Coronary artery (tissue), 2 donors: ENCODE results near the gene DONSON.
A peak's percentile ranks its signal among the peaks of the same experiment; 100 is the strongest.
"Not testable (repeated sequence)": the region's sequence is repeated elsewhere in the genome, so short reads cannot be mapped to it uniquely, and the experiment has no call there.

Experiments used
- DNase-seq: peaks from one replicate; pipeline ENCODE4 v3.0.0-alpha.2; 2017; ENCODE audit warnings: low spot score
- H3K27ac ChIP-seq, 2 donors: fragments of 200-600 bp; sonication (generic); one replicate each; pipeline ENCODE4 v1.5.1; 2016 to 2019
- H3K4me3 ChIP-seq: fragments of 200-600 bp; sonication (generic); 2 replicates; pipeline ENCODE4 v1.5.1; 2016; ENCODE audit warnings: mild to moderate bottlenecking, moderate library complexity
- TF ChIP-seq, protein P1 (sequence below): fragments of 200-600 bp; sonication (generic); IDR thresholded peaks from one replicate; pipeline ENCODE4 v1.5.1; 2019; ENCODE audit warnings: antibody characterized with exemption

Gene DONSON

DNA sequence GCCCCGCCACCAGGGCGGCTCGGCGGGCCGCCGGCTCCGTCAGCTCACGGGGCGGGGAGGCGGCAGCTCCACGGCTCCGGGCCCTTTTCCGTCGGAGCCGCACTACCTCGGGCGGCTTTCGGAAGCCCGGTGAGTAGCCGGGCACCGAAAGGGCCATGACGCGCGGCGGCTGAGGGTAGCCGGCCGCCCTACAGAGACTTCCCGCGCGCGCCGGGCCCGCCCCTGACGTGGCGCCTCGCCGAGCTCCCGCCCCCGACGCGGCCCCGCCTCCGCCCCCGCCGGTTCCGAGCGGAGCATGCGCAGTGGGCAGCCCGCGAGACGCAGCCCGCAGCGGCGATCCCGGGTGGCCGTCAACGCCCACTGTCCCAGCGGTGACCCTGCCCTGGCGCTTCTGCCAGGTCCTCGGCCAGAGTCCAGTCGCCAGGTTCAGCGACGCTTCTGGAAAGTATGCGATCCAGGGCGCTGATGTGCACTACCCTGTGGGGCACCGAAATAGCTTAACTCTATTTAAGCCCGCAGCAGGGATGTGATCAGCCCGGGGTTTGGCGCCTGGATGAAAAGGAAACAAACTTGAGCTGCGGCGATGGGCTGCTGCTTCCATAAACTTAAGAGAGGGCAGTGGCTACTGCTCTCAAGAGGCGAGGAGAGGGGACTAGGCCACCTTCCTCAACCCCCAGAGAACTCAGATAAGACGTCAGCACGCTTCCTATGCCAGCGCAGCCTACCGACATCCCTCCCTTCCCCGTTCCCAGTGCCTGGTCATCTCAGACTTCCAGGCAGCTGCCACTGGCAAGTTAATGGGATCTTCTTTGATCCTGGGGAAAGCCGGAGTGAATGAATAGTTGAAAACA, at the start of gene DONSON:
DONSON (minus strand) TSS at position 200 of the 851 bp plus-strand sequence; CDS start at position 157, 43 bp downstream.
- DNase-seq = peak; percentile 94
- TF ChIP-seq, protein P1, sequence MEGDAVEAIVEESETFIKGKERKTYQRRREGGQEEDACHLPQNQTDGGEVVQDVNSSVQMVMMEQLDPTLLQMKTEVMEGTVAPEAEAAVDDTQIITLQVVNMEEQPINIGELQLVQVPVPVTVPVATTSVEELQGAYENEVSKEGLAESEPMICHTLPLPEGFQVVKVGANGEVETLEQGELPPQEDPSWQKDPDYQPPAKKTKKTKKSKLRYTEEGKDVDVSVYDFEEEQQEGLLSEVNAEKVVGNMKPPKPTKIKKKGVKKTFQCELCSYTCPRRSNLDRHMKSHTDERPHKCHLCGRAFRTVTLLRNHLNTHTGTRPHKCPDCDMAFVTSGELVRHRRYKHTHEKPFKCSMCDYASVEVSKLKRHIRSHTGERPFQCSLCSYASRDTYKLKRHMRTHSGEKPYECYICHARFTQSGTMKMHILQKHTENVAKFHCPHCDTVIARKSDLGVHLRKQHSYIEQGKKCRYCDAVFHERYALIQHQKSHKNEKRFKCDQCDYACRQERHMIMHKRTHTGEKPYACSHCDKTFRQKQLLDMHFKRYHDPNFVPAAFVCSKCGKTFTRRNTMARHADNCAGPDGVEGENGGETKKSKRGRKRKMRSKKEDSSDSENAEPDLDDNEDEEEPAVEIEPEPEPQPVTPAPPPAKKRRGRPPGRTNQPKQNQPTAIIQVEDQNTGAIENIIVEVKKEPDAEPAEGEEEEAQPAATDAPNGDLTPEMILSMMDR = no peak
- Histone ChIP-seq H3K27ac (peak within 1 kb of the TSS; percentile 87 to 94), H3K4me3 (peak within 1 kb of the TSS; percentile 91)

DNA sequence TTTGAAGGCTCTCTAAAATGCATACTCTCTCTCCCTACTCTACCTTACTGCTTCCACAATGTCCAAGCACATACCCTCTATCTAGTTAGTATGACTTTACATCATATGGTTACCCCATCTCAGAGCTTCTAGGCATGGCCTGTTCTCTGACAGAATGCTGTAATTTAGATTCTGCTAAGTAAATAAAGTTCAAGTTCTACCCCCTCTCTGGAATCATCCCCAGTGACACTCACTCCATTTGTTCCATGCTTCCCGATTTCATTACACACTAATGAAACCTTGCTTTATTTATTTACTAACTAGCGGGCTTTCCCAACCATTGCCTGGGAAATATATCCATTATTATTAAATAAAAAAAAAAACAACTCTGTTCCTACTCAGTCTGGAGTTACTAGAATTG, 45.8 kb upstream of the DONSON start:
- no peak for DNase-seq
- H3K27ac ChIP-seq = no peak overlapping the region
- H3K4me3 ChIP-seq = no peak overlapping the region
- TF ChIP-seq, protein P1 = no peak

GRCh38 chr21:33626151-33626550, 37.7 kb upstream of the DONSON start:
- H3K27ac ChIP-seq, H3K4me3 ChIP-seq, DNase-seq: not testable (repeated sequence)

- TF ChIP-seq, protein P1 = no peak
- DNase-seq = no peak
- no peak overlapping the region for H3K27ac ChIP-seq
- no peak overlapping the region for H3K4me3 ChIP-seq
These were observed 33.8 kb upstream of the DONSON start for GRCh38 chr21:33622253-33622652.

DNA sequence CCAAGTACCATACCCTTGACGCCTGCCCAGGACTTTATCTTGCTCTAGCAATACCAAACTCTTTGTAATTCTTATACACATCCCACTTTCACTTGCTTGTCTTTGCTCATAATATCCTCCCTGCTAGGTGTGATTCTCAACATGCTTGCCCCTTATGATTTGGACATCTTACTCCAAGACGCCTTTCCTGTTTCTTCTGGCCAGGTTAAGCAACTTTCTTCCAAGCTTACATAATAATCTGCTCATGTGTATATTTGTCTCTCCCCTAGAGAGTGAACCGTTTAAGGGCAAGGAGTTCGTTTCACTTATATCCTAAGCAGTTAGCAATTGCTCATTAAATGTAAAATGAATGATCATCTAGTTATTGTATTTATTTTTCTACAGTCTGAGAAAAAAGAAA, 31.2 kb upstream of the DONSON start:
- TF ChIP-seq, protein P1 = no peak

DNA sequence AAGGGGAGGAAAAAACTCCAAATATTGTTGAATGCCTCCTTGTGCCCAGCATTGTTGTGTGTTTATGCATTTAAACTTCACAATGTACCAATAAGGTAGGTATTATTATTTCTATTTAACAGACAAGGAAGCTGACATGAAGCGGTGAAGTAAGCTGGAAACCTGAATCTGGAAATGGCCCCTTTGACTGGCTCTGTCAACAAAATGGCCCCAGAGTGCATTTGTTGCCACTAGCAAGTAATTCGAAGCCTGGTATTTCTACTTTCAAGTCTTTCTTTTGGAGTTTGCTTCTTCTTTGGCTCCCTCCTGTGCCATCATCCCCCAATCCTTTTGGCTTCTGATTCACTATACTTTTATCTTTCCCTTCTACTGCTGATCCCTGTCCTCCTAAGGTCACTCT, 29.9 kb upstream of the DONSON start:
- TF ChIP-seq, protein P1 = no peak
- DNase-seq = no peak
- H3K4me3 ChIP-seq = no peak overlapping the region

More for the DNA sequence above, 31.2 kb upstream of the DONSON start:
- DNase-seq = no peak
- H3K27ac ChIP-seq = no peak overlapping the region
- no peak overlapping the region for H3K4me3 ChIP-seq

DNA sequence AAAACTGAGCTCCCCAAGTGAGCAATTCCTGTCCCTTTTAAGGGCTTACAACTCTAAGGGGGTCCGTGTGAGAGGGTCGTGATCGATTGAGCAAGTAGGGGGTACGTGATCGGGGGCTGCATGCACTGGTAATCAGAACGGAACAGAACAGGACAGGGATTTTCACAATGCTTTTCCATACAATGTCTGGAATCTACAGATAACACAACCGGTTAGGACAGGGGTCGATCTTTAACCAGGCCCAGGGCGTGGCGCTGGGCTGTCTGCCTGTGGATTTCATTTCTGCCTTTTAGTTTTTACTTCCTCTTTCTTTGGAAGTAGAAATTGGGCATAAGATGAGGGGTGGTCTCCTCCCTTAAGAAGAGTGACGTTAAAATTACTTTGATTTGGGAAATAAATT, 29.1 kb upstream of the DONSON start:
- DNase-seq, H3K27ac ChIP-seq, H3K4me3 ChIP-seq: not testable (repeated sequence)

More for the DNA sequence above, 29.9 kb upstream of the DONSON start:
- H3K27ac ChIP-seq = no peak overlapping the region

GRCh38 chr21:33611006-33611744, 22.7 kb upstream of the DONSON start:
- DNase-seq = no peak
- TF ChIP-seq, protein P1 = no peak
- H3K4me3 ChIP-seq = no peak overlapping the region
- no peak overlapping the region for H3K27ac ChIP-seq
